OCI-LY1 (cell line): ENCODE data around the gene JAGN1.
"Not testable (repeated sequence)": the region's sequence is repeated elsewhere in the genome, so short reads cannot be mapped to it uniquely, and the experiment has no call there.

Experiments
- H2AFZ ChIP-seq: fragments of 200-600 bp; sonication (generic), shearing (Covaris generic); 2 replicates; pipeline ENCODE4 v1.6.0; 2014; ENCODE audit warnings: antibody characterized with exemption, mild to moderate bottlenecking, low read length
- H3F3A ChIP-seq: fragments of 200-600 bp; sonication (generic), shearing (Covaris generic); 2 replicates; pipeline ENCODE4 v1.6.0; 2014; ENCODE audit warnings: mild to moderate bottlenecking, antibody characterized with exemption, low read length, moderate library complexity; ENCODE audit not compliant: insufficient read depth
- H3K27ac ChIP-seq: fragments of 200-600 bp; sonication (generic); 2 replicates; pipeline ENCODE4 v1.5.1; 2014; ENCODE audit warnings: low read length, mixed run types, mild to moderate bottlenecking, low read depth; ENCODE audit not compliant: poor library complexity, severe bottlenecking
- H3K27me3 ChIP-seq: fragments of 200-600 bp; sonication (generic); 2 replicates; pipeline ENCODE4 v1.6.0; 2014; ENCODE audit warnings: antibody characterized with exemption, mild to moderate bottlenecking, low read length, moderate library complexity; ENCODE audit not compliant: insufficient read depth
- H3K36me3 ChIP-seq: fragments of 200-600 bp; sonication (generic); 2 replicates; pipeline ENCODE4 v1.6.1; 2014; ENCODE audit warnings: mild to moderate bottlenecking, antibody characterized with exemption, low read length, moderate library complexity, mixed read lengths; ENCODE audit not compliant: insufficient read depth
- H3K4me1 ChIP-seq: fragments of 200-600 bp; sonication (generic); 2 replicates; pipeline ENCODE4 v1.5.1; 2014; ENCODE audit warnings: mild to moderate bottlenecking, low read length, moderate library complexity; ENCODE audit not compliant: insufficient read depth, severe bottlenecking
- H3K4me2 ChIP-seq: fragments of 200-600 bp; sonication (generic), shearing (Covaris generic); 2 replicates; pipeline ENCODE4 v1.6.1; 2014; ENCODE audit warnings: low read length
- H3K4me3 ChIP-seq: fragments of 200-600 bp; sonication (generic); 2 replicates; pipeline ENCODE4 v1.5.1; 2014; ENCODE audit warnings: low read length, low read depth, mild to moderate bottlenecking, mixed read lengths; ENCODE audit not compliant: poor library complexity, severe bottlenecking
- H3K79me2 ChIP-seq: fragments of 200-600 bp; shearing (Covaris generic); 2 replicates; pipeline ENCODE4 v1.6.1; 2016; ENCODE audit warnings: mixed run types, low read length, mixed read lengths; ENCODE audit not compliant: insufficient read depth
- H3K9ac ChIP-seq: fragments of 200-600 bp; sonication (generic), shearing (Covaris generic); 2 replicates; pipeline ENCODE4 v1.6.1; 2014; ENCODE audit warnings: mild to moderate bottlenecking, low read length, mixed read lengths
- H3K9me2 ChIP-seq: fragments of 200-600 bp; sonication (generic), shearing (Covaris generic); 2 replicates; pipeline ENCODE4 v1.6.1; 2014; ENCODE audit warnings: low read depth, mild to moderate bottlenecking, low read length, mixed read lengths
- H3K9me3 ChIP-seq: fragments of 200-600 bp; shearing (Covaris generic); 2 replicates; pipeline ENCODE4 v1.6.1; 2014; ENCODE audit warnings: low read length, mixed read lengths
- H4K20me1 ChIP-seq: fragments of 200-600 bp; sonication (generic), shearing (Covaris generic); 2 replicates; pipeline ENCODE4 v1.6.0; 2016; ENCODE audit warnings: mild to moderate bottlenecking, low read length; ENCODE audit not compliant: insufficient read depth
- EZH2 ChIP-seq: fragments of 200-600 bp; sonication (generic), shearing (Covaris generic); IDR thresholded peaks from 2 replicates; pipeline ENCODE4 v1.8.0; 2017; ENCODE audit warnings: borderline replicate concordance, mixed run types, mild to moderate bottlenecking, antibody characterized with exemption, low read length, moderate library complexity, mixed read lengths
- TF ChIP-seq, protein P1 (sequence below): fragments of 200-600 bp; sonication (generic), shearing (Covaris generic); IDR thresholded peaks from 2 replicates; pipeline ENCODE4 v1.5.1; 2017; ENCODE audit warnings: mild to moderate bottlenecking, antibody characterized with exemption, low read length, moderate library complexity, mixed read lengths

JAGN1 gene

DNA sequence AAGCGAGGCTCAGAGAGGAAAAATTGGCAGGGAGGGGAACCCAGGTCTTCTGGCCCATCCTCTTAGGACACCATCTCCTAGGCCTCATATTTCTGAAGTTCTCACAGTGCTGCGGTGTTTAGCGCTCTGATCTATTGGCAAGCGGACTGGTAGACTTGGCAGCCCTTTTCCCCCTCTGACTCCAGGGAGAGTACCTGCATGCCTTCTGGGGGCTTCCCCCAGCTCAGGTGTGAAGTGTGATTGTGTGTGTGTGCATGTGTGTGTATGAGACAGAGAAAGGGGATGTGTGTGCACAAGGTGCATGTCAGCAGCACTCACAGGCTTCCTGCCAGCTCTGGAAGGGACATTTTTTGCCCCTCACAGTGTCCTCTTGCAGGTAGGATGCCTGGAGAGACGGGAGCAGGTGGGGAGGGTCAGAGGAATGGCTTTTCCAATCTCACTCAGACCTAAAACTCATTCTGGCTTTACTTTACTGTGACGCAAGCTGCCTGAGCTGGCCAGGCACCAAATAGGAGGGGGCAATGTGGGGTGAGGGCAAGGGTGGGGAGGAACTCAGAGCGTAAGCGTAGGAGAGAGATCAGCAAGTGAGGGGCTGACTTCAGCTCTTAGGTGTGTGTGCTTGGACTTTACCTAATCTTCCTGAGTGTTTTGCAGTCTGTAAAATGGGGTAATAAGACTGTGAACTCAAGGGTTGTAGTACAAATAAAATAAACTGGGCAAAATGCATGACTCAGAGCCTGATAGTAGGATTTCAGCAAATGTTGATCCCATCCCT, 8.2 kb downstream of the JAGN1 start:
- no peak overlapping the region for H3K4me3 ChIP-seq
- H3K36me3 ChIP-seq, result peaks cover 15% of the 10 kb centered on the region
- H3K4me1 ChIP-seq, result no peaks in the 10 kb centered on the region
- no peaks in the 10 kb centered on the region for H3K9me3 ChIP-seq
- H3K4me2 ChIP-seq, result no peak overlapping the region
- no peak for TF ChIP-seq EZH2
- TF ChIP-seq, protein P1, sequence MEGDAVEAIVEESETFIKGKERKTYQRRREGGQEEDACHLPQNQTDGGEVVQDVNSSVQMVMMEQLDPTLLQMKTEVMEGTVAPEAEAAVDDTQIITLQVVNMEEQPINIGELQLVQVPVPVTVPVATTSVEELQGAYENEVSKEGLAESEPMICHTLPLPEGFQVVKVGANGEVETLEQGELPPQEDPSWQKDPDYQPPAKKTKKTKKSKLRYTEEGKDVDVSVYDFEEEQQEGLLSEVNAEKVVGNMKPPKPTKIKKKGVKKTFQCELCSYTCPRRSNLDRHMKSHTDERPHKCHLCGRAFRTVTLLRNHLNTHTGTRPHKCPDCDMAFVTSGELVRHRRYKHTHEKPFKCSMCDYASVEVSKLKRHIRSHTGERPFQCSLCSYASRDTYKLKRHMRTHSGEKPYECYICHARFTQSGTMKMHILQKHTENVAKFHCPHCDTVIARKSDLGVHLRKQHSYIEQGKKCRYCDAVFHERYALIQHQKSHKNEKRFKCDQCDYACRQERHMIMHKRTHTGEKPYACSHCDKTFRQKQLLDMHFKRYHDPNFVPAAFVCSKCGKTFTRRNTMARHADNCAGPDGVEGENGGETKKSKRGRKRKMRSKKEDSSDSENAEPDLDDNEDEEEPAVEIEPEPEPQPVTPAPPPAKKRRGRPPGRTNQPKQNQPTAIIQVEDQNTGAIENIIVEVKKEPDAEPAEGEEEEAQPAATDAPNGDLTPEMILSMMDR, result no peak
- no peaks in the 10 kb centered on the region for H3K27me3 ChIP-seq
- no peak overlapping the region for H3K9ac ChIP-seq
- H3K9me2 ChIP-seq, result no peaks in the 10 kb centered on the region
- no peaks in the 10 kb centered on the region for H3F3A ChIP-seq
- H4K20me1 ChIP-seq, result no peaks in the 10 kb centered on the region
- no peak overlapping the region for H2AFZ ChIP-seq
- H3K27ac ChIP-seq, result no peak overlapping the region
- no peaks in the 10 kb centered on the region for H3K79me2 ChIP-seq

DNA sequence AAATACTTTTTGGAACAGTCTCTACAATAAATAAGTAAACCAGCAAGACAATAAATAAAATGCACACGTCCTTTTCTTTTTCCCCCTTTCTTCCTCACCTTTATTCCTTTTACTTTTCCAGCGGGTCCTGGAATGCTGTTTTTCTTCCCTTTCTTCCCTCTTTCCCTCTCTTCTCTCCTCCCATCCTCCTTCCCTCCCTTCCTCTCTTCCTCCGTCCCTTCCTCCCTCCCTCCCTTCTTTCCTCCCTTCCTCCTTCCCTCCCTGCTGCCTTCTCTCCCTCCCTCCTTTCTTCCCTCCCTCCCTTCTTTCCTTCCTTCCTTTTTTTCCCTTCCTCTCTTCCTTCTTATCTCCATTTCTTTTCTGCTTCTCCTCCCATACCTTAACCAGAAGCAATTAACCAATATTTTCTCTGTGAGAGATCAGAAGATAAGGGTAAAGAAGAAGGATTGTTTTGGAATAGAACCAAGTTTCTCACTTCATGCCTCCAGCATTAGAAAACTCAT, 8.9 kb downstream of the JAGN1 start:
- no peaks in the 10 kb centered on the region for H3F3A ChIP-seq
- TF ChIP-seq EZH2, result no peak
- H3K9me3 ChIP-seq, result no peaks in the 10 kb centered on the region
- H3K36me3 ChIP-seq, result peaks cover 8% of the 10 kb centered on the region
- no peak overlapping the region for H3K4me3 ChIP-seq
- no peaks in the 10 kb centered on the region for H4K20me1 ChIP-seq
- no peaks in the 10 kb centered on the region for H3K27me3 ChIP-seq
- H3K9ac ChIP-seq, result no peak overlapping the region
- no peaks in the 10 kb centered on the region for H3K79me2 ChIP-seq
- H3K4me1 ChIP-seq, result no peaks in the 10 kb centered on the region
- no peak overlapping the region for H3K27ac ChIP-seq
- no peaks in the 10 kb centered on the region for H3K9me2 ChIP-seq
- no peak overlapping the region for H3K4me2 ChIP-seq
- H2AFZ ChIP-seq, result no peak overlapping the region

DNA sequence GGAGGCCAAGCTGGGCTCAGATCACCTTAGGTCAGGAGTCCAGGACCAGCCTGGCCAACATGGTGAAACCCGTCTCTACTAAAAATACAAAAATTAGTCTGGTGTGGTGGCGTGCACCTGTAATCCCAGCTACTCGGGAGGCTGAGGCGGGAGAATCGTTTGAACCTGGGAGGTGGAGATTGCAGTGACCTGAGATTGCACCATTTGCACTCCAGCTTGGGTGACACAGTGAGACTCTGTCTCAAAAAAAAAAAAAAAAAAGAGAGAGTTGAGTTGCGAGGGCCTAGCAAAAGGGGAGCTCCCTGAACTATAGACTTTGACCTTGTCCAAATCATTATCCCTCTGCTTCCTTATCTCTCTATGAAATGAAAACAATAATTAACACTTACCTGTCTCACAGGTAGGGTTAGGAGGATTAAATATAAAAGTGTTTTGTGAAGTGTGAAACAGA, 10.6 kb downstream of the JAGN1 start:
- not testable (repeated sequence) for H3K9me2 ChIP-seq, H3K9me3 ChIP-seq, H3F3A ChIP-seq, H4K20me1 ChIP-seq, H3K4me2 ChIP-seq, H3K4me3 ChIP-seq, H3K4me1 ChIP-seq, H3K27me3 ChIP-seq, H3K9ac ChIP-seq, H3K27ac ChIP-seq, H2AFZ ChIP-seq, H3K79me2 ChIP-seq, H3K36me3 ChIP-seq

DNA sequence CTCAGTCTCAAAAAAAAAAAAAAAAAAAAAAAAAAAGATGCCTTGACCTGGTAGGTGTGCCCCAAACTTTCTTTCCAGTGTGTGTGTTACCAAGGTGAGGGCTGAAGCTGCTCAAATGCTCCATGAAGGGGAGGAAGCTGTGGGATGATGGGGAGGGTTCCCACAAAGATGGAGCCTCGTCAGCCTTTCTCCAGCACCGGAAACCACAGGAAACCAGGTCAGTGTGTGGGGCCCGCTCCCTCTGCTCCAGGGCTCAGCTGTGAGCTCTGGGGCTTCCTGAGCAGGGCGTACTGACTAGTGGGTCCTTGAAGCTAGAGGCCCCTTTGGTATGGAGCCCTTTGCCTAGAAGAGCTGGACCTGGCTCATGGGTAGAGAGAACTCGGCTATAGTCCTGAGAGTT, 11.6 kb downstream of the JAGN1 start:
- no peaks in the 10 kb centered on the region for H3K4me1 ChIP-seq
- H3K9me3 ChIP-seq, result no peaks in the 10 kb centered on the region
- no peak overlapping the region for H3K4me2 ChIP-seq
- no peaks in the 10 kb centered on the region for H3K79me2 ChIP-seq
- no peak overlapping the region for H3K4me3 ChIP-seq
- H3K27ac ChIP-seq, result no peak overlapping the region
- no peaks in the 10 kb centered on the region for H3K9me2 ChIP-seq
- no peaks in the 10 kb centered on the region for H3F3A ChIP-seq
- H2AFZ ChIP-seq, result no peak overlapping the region
- no peak for TF ChIP-seq EZH2
- TF ChIP-seq, protein P1, result no peak
- H3K27me3 ChIP-seq, result 0 out of 2 replicates have a peak, but pooled peaks cover 4% of the 10 kb centered on the region
- no peaks in the 10 kb centered on the region for H4K20me1 ChIP-seq
- H3K36me3 ChIP-seq, result peaks cover 4% of the 10 kb centered on the region; the same call in 1 of the 2 replicates
- no peak overlapping the region for H3K9ac ChIP-seq
